K562 (cell line): ENCODE measurements around the gene ERFL. TPM values are rescaled to one million over a fixed set of nuclear protein-coding genes. Genes with fewer than 3 reads are reported as not detected.

ENCODE experiments used
- CXXC5 ChIP-seq: fragments of 250-450 bp; sonication (Bioruptor Pico); IDR thresholded peaks from 2 replicates; pipeline ENCODE4 v1.8.0; 2022; ENCODE audit warnings: inconsistent platforms, mild to moderate bottlenecking, moderate library complexity
- EWSR1 ChIP-seq: fragments of 450-650 bp; IDR thresholded peaks from 2 replicates; pipeline ENCODE4 v1.6.1; 2018; ENCODE audit warnings: borderline replicate concordance, mild to moderate bottlenecking, low read depth, moderate library complexity; ENCODE audit not compliant: partially characterized antibody
- GABPA ChIP-seq: fragments of 200-800 bp; sonication (Bioruptor generic); conservative IDR thresholded peaks from 2 replicates; pipeline ENCODE4 v1.6.1; 2016; ENCODE audit warnings: low read depth, missing genetic modification characterization, missing compliant biosample characterization
- HSF4 ChIP-seq: fragments of 250-450 bp; sonication (Bioruptor Pico); IDR thresholded peaks from 2 replicates; pipeline ENCODE4 v2.1.2; 2022; ENCODE audit warnings: mild to moderate bottlenecking, moderate library complexity, borderline replicate concordance
- KDM1A ChIP-seq, 2 experiments: fragments of 450-650 bp; IDR thresholded peaks; 2 replicates each; pipeline ENCODE4 v1.6.1; 2016; ENCODE audit warnings: mild to moderate bottlenecking in 2 of 2
- MECOM ChIP-seq: fragments of 250-450 bp; sonication (Bioruptor Pico); IDR thresholded peaks from 2 replicates; pipeline ENCODE4 v1.8.0; 2022; ENCODE audit warnings: inconsistent platforms
- PURB ChIP-seq: sonication (generic); formaldehyde crosslinking; IDR thresholded peaks from 2 replicates; pipeline ENCODE4 v1.9.0; 2021; ENCODE audit warnings: low read depth, mild to moderate bottlenecking, missing genetic modification reagents
- STAG1 ChIP-seq: sonication (generic); formaldehyde crosslinking; IDR thresholded peaks from 2 replicates; pipeline ENCODE4 v1.5.0; 2020; ENCODE audit warnings: missing genetic modification reagents, borderline replicate concordance
- ZKSCAN1 ChIP-seq: fragments of 150-350 bp; IDR thresholded peaks from 2 replicates; pipeline ENCODE4 v1.6.1; 2016; ENCODE audit warnings: low read depth, low read length
- ZNF12 ChIP-seq: sonication (generic); formaldehyde crosslinking; IDR thresholded peaks from 2 replicates; pipeline ENCODE4 v1.4.0; 2020; ENCODE audit warnings: mild to moderate bottlenecking, missing genetic modification reagents
- ZNF124 ChIP-seq: sonication (generic); formaldehyde crosslinking; IDR thresholded peaks from 2 replicates; pipeline ENCODE4 v1.8.1; 2022; ENCODE audit warnings: missing genetic modification reagents
- ZNF224 ChIP-seq: sonication (generic); formaldehyde crosslinking; IDR thresholded peaks from 2 replicates; pipeline ENCODE4 v1.8.0; 2022; ENCODE audit warnings: mild to moderate bottlenecking, missing genetic modification reagents
- ZNF354B ChIP-seq: fragments of 250-450 bp; sonication (Bioruptor Pico); IDR thresholded peaks from 2 replicates; pipeline ENCODE4 v1.4.0; 2020
- ZNF41 ChIP-seq: fragments of 250-450 bp; sonication (Bioruptor Pico); conservative IDR thresholded peaks from 2 replicates; pipeline ENCODE4 v1.4.0; 2020; ENCODE audit warnings: mild to moderate bottlenecking
- ZNF717 ChIP-seq: fragments of 250-450 bp; sonication (Bioruptor Pico); IDR thresholded peaks from 2 replicates; pipeline ENCODE4 v1.5.0; 2021
- polyA plus RNA-seq, 8 experiments: library from polyadenylated mRNA; depleted of rRNA in 4 of 8; stranded (reverse) in 5 of 8; unstranded in 3 of 8; fragments of >200 nt; fragmentation: Nextera tagmentation in 2 of 8; fragmentation: Illumina TruSeq in 1 of 8; extraction: Ambion mirVana in 2 of 8; extraction: Trizol in 1 of 8; gene quantifications; 2 replicates each; pipeline versions ENCODE4 v1.2.1 to v1.2.3, GENCODE V29; 2011 to 2014; ENCODE audit warnings: inconsistent platforms in 1 of 8, missing spikeins in 1 of 8
- total RNA-seq, 7 experiments: library from RNA; depleted of rRNA in 6 of 7; stranded (reverse); fragments of >200 nt in 6 of 7; fragmentation: Illumina TruSeq in 2 of 7; extraction: Trizol in 2 of 7; gene quantifications; 2 replicates each; pipeline versions ENCODE4 v1.2.1 to v1.2.3, GENCODE V29; 2011 to 2021; ENCODE audit warnings: low replicate concordance in 1 of 7
- TF ChIP-seq, protein P1 (sequence below): fragments of 150-350 bp; conservative IDR thresholded peaks from 2 replicates; pipeline ENCODE4 v1.6.1; 2014; ENCODE audit warnings: low read length
- TF ChIP-seq, protein P2 (sequence below): fragments of 250-450 bp; sonication (Bioruptor Pico); IDR thresholded peaks from 2 replicates; pipeline ENCODE4 v1.8.0; 2022; ENCODE audit warnings: inconsistent platforms, mild to moderate bottlenecking, moderate library complexity, borderline replicate concordance
- TF ChIP-seq, protein P3 (sequence below): fragments of 450-650 bp; conservative IDR thresholded peaks from 2 replicates; pipeline ENCODE4 v1.6.1; 2016; ENCODE audit warnings: missing genetic modification characterization, low read depth, mild to moderate bottlenecking, control low read depth, missing compliant biosample characterization
- TF ChIP-seq, protein P4 (sequence below): sonication (generic); IDR thresholded peaks from 2 replicates; pipeline ENCODE4 v1.6.1; 2016
- TF ChIP-seq, protein P5 (sequence below): sonication (generic); formaldehyde crosslinking; IDR thresholded peaks from 2 replicates; pipeline ENCODE4 v1.9.0; 2022; ENCODE audit warnings: mild to moderate bottlenecking, missing genetic modification reagents

The ERFL gene
- total and polyA plus RNA-seq, 9 of the 15 experiments (the other 6 are each of a cell fraction or from before 2014, with no cell fraction given) = 0.07 to 0.75 (median 0.32) TPM; not detected in 4

DNA sequence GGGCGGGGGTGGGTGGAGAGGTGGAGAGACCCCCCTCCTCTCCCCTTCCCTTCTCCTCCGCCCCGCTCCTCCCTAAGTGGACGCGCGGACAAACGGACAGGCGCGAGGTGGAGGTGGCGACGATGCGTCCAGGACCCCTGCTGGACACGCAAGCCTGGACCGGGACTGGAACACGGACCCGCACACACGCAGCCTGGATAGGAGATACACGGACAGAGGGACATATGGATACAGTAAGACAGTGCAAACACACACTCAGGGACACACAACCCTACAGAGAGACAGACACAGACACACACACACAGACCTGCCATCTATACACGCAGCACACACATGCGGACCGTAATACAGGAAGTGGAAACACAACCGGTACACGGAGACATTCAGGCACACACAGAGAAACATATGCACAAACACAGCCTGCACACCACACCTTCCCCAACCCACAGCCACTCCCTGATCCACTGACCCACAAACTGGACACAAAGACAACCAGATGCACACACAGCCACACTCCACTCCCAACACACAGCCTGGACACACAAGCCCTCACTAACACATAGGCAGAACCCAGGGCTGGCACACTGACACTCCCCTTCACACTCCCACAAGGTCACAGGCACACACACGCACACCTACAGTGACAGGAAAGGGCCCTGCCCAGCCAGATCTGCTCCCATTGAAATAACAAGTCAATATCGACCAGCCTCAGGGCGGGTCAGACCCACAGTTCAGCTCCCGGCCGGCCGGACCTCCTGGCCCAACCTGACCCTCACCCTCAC is 696 bp upstream of the ERFL start (continued):
- peak; percentile 52; the same call in 1 of the 2 replicates for TF ChIP-seq ZNF717
- peak; percentile 40; the same call in 1 of the 2 replicates for TF ChIP-seq CXXC5 (CRISPR knock-in tag)
- TF ChIP-seq STAG1 (CRISPR knock-in tag) = no peak
- TF ChIP-seq, protein P1, sequence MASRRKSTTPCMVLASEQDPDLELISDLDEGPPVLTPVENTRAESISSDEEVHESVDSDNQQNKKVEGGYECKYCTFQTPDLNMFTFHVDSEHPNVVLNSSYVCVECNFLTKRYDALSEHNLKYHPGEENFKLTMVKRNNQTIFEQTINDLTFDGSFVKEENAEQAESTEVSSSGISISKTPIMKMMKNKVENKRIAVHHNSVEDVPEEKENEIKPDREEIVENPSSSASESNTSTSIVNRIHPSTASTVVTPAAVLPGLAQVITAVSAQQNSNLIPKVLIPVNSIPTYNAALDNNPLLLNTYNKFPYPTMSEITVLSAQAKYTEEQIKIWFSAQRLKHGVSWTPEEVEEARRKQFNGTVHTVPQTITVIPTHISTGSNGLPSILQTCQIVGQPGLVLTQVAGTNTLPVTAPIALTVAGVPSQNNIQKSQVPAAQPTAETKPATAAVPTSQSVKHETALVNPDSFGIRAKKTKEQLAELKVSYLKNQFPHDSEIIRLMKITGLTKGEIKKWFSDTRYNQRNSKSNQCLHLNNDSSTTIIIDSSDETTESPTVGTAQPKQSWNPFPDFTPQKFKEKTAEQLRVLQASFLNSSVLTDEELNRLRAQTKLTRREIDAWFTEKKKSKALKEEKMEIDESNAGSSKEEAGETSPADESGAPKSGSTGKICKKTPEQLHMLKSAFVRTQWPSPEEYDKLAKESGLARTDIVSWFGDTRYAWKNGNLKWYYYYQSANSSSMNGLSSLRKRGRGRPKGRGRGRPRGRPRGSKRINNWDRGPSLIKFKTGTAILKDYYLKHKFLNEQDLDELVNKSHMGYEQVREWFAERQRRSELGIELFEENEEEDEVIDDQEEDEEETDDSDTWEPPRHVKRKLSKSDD = no peak
- TF ChIP-seq PURB = no peak
- TF ChIP-seq MECOM (CRISPR knock-in tag) = no peak
- no peak for TF ChIP-seq ZNF12 (CRISPR knock-in tag)
- peak; percentile 63; the same call in 1 of the 2 replicates for TF ChIP-seq ZNF224 (CRISPR knock-in tag)
- TF ChIP-seq ZKSCAN1 = no peak
- no peak for TF ChIP-seq ZNF41 (CRISPR knock-in tag)
- TF ChIP-seq ZNF354B (CRISPR knock-in tag) = no peak
- TF ChIP-seq, protein P2, sequence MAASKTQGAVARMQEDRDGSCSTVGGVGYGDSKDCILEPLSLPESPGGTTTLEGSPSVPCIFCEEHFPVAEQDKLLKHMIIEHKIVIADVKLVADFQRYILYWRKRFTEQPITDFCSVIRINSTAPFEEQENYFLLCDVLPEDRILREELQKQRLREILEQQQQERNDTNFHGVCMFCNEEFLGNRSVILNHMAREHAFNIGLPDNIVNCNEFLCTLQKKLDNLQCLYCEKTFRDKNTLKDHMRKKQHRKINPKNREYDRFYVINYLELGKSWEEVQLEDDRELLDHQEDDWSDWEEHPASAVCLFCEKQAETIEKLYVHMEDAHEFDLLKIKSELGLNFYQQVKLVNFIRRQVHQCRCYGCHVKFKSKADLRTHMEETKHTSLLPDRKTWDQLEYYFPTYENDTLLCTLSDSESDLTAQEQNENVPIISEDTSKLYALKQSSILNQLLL = no peak
- TF ChIP-seq, protein P3, sequence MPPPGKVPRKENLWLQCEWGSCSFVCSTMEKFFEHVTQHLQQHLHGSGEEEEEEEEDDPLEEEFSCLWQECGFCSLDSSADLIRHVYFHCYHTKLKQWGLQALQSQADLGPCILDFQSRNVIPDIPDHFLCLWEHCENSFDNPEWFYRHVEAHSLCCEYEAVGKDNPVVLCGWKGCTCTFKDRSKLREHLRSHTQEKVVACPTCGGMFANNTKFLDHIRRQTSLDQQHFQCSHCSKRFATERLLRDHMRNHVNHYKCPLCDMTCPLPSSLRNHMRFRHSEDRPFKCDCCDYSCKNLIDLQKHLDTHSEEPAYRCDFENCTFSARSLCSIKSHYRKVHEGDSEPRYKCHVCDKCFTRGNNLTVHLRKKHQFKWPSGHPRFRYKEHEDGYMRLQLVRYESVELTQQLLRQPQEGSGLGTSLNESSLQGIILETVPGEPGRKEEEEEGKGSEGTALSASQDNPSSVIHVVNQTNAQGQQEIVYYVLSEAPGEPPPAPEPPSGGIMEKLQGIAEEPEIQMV (tag) = peak; percentile 37; the same call in 1 of the 2 replicates
- peak in 1 of 2 experiments; percentile 97; a peak in 2 of 4 replicates for TF ChIP-seq KDM1A (IDR thresholded peaks at IDR 0.05)
- TF ChIP-seq HSF4 = no peak
- no peak for TF ChIP-seq GABPA (tag)
- TF ChIP-seq ZNF124 (CRISPR knock-in tag) = no peak
- TF ChIP-seq, protein P4, sequence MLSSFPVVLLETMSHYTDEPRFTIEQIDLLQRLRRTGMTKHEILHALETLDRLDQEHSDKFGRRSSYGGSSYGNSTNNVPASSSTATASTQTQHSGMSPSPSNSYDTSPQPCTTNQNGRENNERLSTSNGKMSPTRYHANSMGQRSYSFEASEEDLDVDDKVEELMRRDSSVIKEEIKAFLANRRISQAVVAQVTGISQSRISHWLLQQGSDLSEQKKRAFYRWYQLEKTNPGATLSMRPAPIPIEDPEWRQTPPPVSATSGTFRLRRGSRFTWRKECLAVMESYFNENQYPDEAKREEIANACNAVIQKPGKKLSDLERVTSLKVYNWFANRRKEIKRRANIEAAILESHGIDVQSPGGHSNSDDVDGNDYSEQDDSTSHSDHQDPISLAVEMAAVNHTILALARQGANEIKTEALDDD = no peak
- TF ChIP-seq, protein P5, sequence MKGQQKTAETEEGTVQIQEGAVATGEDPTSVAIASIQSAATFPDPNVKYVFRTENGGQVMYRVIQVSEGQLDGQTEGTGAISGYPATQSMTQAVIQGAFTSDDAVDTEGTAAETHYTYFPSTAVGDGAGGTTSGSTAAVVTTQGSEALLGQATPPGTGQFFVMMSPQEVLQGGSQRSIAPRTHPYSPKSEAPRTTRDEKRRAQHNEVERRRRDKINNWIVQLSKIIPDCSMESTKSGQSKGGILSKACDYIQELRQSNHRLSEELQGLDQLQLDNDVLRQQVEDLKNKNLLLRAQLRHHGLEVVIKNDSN (CRISPR knock-in tag) = no peak; the same call in 1 of the 2 replicates
- TF ChIP-seq EWSR1 = no peak
